ENCODE measurements around the gene CCDC3.

Gene CCDC3

GRCh38 chr10:12934777-12935176 lies 66.7 kb downstream of the CCDC3 start:
- Histone ChIP-seq H3K36me3 (ENCODE audit: low read length) (no peaks in the 10 kb centered on the region), H3K79me2 (ENCODE audit: insufficient read depth, low read length) (no peaks in the 10 kb centered on the region), H2AFZ (ENCODE audit: low read depth, low read length, severe bottlenecking) (no peak overlapping the region), H3K9me3 (ENCODE audit: insufficient read depth, low read length) (no peaks in the 10 kb centered on the region), H3K4me3 (ENCODE audit: insufficient read depth, low read length, poor library complexity, severe bottlenecking) (no peak overlapping the region), H3K27ac (ENCODE audit: low read depth, low read length) (no peak overlapping the region), H3K4me2 (ENCODE audit: low read depth, low read length, poor library complexity, severe bottlenecking) (no peak overlapping the region), H3F3A (ENCODE audit: insufficient read depth) (no peaks in the 10 kb centered on the region), H3K9ac (ENCODE audit: low read length) (no peak overlapping the region), H4K20me1 (ENCODE audit: low read depth, low read length) (no peaks in the 10 kb centered on the region), H3K9me2 (replicated peaks; ENCODE audit: insufficient read depth, low read length) (no peaks in the 10 kb centered on the region), H3K27me3 (ENCODE audit: low read length) (no peaks in the 10 kb centered on the region)
- TF ChIP-seq EZH2phosphoT487 (conservative IDR thresholded peaks at IDR 0.05; ENCODE audit: low read length) (no peak), CTCF (IDR thresholded peaks at IDR 0.05; ENCODE audit: insufficient read depth, low read length, poor library complexity, severe bottlenecking) (no peak)

- H3K36me3 ChIP-seq (ENCODE audit: low read length): no peaks in the 10 kb centered on the region
- no peak overlapping the region for H3K4me3 ChIP-seq (ENCODE audit: insufficient read depth, low read length, poor library complexity, severe bottlenecking)
- no peaks in the 10 kb centered on the region for H3K9me2 ChIP-seq (replicated peaks; ENCODE audit: insufficient read depth, low read length)
- no peaks in the 10 kb centered on the region for H3K79me2 ChIP-seq (ENCODE audit: insufficient read depth, low read length)
- no peaks in the 10 kb centered on the region for H4K20me1 ChIP-seq (ENCODE audit: low read depth, low read length)
- H3K4me2 ChIP-seq (ENCODE audit: low read depth, low read length, poor library complexity, severe bottlenecking): no peak overlapping the region
- H3K27me3 ChIP-seq (ENCODE audit: low read length): no peaks in the 10 kb centered on the region
- H2AFZ ChIP-seq (ENCODE audit: low read depth, low read length, severe bottlenecking): no peak overlapping the region
- no peaks in the 10 kb centered on the region for H3K9me3 ChIP-seq (ENCODE audit: insufficient read depth, low read length)
- no peak overlapping the region for H3K9ac ChIP-seq (ENCODE audit: low read length)
- TF ChIP-seq CTCF (IDR thresholded peaks at IDR 0.05; ENCODE audit: insufficient read depth, low read length, poor library complexity, severe bottlenecking) (no peak), EZH2phosphoT487 (conservative IDR thresholded peaks at IDR 0.05; ENCODE audit: low read length) (no peak)
- H3K27ac ChIP-seq (ENCODE audit: low read depth, low read length): no peak overlapping the region
- H3F3A ChIP-seq (ENCODE audit: insufficient read depth): no peaks in the 10 kb centered on the region
Observed at GRCh38 chr10:12929381-12929780, 72.1 kb downstream of the CCDC3 start.

GRCh38 chr10:12928571-12928970 lies 72.9 kb downstream of the CCDC3 start:
- no peaks in the 10 kb centered on the region for H4K20me1 ChIP-seq (ENCODE audit: low read depth, low read length)
- no peak overlapping the region for H3K4me3 ChIP-seq (ENCODE audit: insufficient read depth, low read length, poor library complexity, severe bottlenecking)
- H3K9ac ChIP-seq (ENCODE audit: low read length): no peak overlapping the region
- no peaks in the 10 kb centered on the region for H3K9me3 ChIP-seq (ENCODE audit: insufficient read depth, low read length)
- no peak overlapping the region for H3K27ac ChIP-seq (ENCODE audit: low read depth, low read length)
- H3F3A ChIP-seq (ENCODE audit: insufficient read depth): no peaks in the 10 kb centered on the region
- H3K9me2 ChIP-seq (replicated peaks; ENCODE audit: insufficient read depth, low read length): no peaks in the 10 kb centered on the region
- H3K36me3 ChIP-seq (ENCODE audit: low read length): no peaks in the 10 kb centered on the region
- no peak overlapping the region for H2AFZ ChIP-seq (ENCODE audit: low read depth, low read length, severe bottlenecking)
- H3K27me3 ChIP-seq (ENCODE audit: low read length): no peaks in the 10 kb centered on the region
- TF ChIP-seq EZH2phosphoT487 (conservative IDR thresholded peaks at IDR 0.05; ENCODE audit: low read length) (no peak), CTCF (IDR thresholded peaks at IDR 0.05; ENCODE audit: insufficient read depth, low read length, poor library complexity, severe bottlenecking) (no peak)
- H3K4me2 ChIP-seq (ENCODE audit: low read depth, low read length, poor library complexity, severe bottlenecking): no peak overlapping the region
- no peaks in the 10 kb centered on the region for H3K79me2 ChIP-seq (ENCODE audit: insufficient read depth, low read length)
